ENCODE results near the gene CALM1.

CALM1 gene

DNA sequence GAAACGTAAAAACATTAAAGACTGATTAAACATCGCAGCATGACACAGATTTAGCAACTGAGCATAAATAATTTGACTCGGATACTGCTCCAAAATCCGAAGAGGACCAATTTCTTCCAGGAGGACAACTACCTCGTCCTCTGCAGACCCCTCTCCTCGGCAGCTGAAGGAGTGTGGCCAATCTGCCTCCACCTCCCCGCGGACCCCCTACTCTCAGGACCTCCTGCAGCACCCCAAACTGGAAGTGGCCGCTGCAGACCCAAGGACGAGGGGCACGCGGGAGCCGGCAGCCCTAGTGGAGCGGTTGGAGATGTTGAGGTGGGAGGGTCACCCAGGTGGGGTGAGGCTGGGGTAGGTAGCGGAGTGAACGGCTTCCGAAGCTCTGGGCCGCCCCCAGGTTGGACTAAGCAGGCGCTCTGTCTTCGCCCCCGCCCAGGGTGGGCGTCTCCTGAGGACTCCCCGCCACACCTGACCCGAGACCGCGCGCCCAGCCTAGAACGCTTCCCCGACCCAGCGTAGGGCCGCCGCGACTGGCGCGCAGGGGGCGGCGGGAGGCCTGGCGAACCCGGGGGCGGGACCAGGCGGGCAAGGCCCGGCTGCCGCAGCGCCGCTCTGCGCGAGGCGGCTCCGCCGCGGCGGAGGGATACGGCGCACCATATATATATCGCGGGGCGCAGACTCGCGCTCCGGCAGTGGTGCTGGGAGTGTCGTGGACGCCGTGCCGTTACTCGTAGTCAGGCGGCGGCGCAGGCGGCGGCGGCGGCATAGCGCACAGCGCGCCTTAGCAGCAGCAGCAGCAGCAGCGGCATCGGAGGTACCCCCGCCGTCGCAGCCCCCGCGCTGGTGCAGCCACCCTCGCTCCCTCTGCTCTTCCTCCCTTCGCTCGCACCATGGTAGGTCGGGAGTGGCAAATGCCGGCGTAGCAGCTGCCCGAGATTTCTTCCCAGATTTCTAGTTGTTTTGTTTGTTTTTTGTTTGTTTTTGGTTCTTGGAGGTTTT, at the start of gene CALM1:
TSS of gene CALM1 (plus strand) at position 689 of the 999 bp plus-strand sequence. CDS start at position 891, 202 bp downstream.
- TF ChIP-seq, protein P1, sequence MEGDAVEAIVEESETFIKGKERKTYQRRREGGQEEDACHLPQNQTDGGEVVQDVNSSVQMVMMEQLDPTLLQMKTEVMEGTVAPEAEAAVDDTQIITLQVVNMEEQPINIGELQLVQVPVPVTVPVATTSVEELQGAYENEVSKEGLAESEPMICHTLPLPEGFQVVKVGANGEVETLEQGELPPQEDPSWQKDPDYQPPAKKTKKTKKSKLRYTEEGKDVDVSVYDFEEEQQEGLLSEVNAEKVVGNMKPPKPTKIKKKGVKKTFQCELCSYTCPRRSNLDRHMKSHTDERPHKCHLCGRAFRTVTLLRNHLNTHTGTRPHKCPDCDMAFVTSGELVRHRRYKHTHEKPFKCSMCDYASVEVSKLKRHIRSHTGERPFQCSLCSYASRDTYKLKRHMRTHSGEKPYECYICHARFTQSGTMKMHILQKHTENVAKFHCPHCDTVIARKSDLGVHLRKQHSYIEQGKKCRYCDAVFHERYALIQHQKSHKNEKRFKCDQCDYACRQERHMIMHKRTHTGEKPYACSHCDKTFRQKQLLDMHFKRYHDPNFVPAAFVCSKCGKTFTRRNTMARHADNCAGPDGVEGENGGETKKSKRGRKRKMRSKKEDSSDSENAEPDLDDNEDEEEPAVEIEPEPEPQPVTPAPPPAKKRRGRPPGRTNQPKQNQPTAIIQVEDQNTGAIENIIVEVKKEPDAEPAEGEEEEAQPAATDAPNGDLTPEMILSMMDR (IDR thresholded peaks at IDR 0.05; ENCODE audit: borderline replicate concordance, insufficient read depth, low read depth, low read length) = no peak
- H3K4me3 ChIP-seq (ENCODE audit: low read depth, low read length) = peak within 1 kb of the TSS; percentile 77

DNA sequence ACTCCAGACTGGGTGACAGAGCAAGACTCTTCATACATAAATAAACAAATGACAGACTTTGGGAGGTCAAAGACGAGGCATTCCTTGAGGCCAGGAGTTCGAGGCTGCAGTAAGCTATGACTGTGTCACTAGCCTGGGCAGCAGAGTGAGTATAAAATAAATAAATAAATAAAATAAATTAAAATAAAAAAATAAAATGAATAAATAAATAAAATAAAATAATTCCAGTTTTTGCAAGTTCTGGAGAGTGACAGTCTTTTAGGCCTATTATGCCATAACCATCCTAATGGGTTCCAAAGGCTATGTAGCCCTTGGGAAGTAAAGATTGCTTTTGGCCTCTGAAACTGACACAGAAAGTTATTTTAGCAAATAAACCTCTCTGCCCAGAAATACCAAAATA, 48.6 kb upstream of the CALM1 start:
- TF ChIP-seq, protein P1 (IDR thresholded peaks at IDR 0.05; ENCODE audit: borderline replicate concordance, insufficient read depth, low read depth, low read length) = no peak
- H3K4me3 ChIP-seq (ENCODE audit: low read depth, low read length) = no peak overlapping the region

DNA sequence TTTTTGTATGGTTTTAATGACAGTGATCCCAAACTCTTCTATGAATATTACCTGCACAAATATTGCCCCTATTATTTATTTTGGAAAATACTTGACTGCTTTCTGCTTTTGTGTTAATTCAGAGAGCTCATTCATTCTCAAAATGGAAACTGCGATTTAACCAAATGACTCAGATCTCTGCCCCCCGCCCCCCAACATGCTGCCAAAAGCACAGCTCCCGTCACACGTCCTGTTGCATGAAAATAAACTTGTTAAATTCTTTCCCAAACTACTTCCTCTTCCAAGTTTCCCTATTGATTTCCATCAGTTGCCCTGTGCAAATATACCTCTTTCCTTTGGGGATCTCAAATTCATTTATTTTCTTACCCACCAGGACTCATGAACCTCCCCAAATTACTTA, 47.1 kb upstream of the CALM1 start:
- no peak overlapping the region for H3K4me3 ChIP-seq (ENCODE audit: low read depth, low read length)
- TF ChIP-seq, protein P1 (IDR thresholded peaks at IDR 0.05; ENCODE audit: borderline replicate concordance, insufficient read depth, low read depth, low read length) = no peak

DNA sequence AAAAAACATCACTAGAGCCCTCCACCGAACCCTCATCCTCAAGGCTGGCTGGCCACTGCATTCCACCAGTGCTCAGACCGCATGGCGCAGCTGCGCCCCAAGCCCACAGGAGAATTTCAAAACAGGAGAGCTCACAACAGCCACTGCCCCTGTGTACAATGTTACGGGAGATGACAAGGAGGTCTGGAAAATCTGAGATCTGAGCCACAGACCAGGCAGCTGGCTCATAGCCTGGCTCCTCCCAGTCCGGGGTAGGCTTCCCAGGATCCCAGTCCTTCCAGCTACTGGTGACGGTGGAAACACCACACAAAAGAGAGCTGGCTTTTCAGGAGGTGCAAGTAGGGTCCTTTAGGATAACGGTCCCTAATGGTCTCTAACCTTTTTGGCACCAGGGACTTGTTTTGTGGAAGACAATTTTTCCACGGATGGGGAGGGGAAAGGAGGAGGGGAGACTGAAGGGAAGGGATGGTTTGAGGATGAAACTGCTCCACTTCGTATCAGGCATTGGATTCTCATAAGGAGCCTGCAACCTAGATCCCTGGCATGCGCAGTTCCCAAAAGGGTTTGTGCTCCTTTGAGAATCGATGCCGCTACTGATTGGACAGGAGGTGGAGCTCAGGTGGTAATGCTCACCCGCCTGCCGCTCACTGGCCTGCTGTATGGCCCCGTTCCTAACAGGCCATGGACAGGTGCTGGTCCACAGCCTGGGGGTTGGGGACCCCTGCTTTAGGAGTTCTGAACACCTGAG, 42.1 kb upstream of the CALM1 start:
- TF ChIP-seq, protein P1 (IDR thresholded peaks at IDR 0.05; ENCODE audit: borderline replicate concordance, insufficient read depth, low read depth, low read length) = no peak
- no peak overlapping the region for H3K4me3 ChIP-seq (ENCODE audit: low read depth, low read length)

DNA sequence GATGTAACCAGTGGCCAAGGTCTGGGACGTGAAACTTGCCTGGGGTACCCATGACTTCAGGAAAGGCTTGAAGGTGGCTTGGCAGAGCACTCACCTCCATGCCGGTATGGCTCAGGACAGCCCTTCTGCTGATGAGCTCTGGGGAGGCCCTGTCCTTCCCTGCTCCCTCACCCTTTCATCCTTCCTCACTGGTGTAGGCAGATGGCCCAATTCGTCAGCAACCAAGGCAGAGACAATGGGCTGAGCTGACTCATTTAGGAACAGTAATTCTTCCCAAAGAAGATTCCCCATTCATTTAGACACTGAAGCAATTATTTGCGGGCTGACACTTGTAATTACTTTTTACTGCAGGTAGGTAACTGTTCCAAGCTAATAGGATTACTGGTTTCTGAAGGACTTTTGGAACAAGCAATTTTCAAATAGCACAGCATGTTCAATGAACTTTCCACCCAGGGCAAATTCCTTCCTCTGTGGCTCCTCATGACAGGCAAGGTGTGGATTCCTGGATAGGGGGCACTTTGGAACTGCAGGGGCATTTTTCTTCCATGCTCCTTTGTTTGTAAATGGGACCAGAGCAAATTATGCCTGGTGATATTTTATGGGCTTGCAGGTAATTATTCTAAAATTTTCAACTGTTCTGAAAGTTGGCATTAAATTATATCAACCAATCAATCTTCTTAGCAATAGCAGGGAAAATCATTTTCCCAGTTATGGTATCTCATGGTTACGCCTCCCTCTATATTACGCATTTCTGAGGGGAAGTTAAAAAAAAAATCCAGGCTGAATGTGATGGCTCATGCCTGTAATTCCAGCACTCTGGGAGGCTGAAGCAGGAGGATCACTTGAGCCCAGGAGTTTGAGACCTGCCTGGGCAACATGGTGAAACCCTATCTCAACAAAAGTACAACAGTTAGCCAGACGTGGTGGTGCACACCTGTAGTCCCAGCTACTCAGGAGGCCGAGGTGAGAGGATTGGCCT, 41.0 kb upstream of the CALM1 start:
- TF ChIP-seq, protein P1 (IDR thresholded peaks at IDR 0.05; ENCODE audit: borderline replicate concordance, insufficient read depth, low read depth, low read length) = no peak
- no peak overlapping the region for H3K4me3 ChIP-seq (ENCODE audit: low read depth, low read length)

DNA sequence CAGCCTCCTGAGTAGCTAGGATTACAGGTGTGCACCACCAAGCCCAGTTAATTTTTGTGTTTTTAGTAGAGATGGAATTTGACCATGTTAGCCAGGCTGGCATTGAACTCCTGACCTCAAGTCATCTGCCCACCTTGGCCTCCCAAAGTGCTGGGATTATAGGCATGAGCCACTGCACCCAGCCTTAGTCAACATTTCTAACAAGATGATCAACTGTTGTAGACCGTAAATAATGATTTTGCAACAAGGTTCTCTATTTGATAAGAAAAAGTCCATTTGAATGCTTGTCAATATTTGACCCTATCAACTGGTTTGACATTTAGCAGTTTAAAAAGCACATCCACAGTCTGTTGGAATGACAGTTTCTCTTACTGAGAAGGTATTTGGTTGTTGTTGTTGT, 39.9 kb upstream of the CALM1 start:
- TF ChIP-seq, protein P1 (IDR thresholded peaks at IDR 0.05; ENCODE audit: borderline replicate concordance, insufficient read depth, low read depth, low read length) = no peak
- H3K4me3 ChIP-seq (ENCODE audit: low read depth, low read length) = no peak overlapping the region
